DND-41 (cell line): ENCODE measurements around the gene IQCE.

Source experiments
- CTCF ChIP-seq: IDR thresholded peaks from 2 replicates; pipeline ENCODE4 v1.5.1; 2012; ENCODE audit warnings: borderline replicate concordance, low read length, moderate library complexity, mild to moderate bottlenecking; ENCODE audit not compliant: poor library complexity, severe bottlenecking; ENCODE audit errors: extremely low read depth
- EZH2 ChIP-seq: IDR thresholded peaks from 3 replicates; pipeline ENCODE4 v1.6.1; 2012; ENCODE audit warnings: borderline replicate concordance, low read depth, mild to moderate bottlenecking, moderate library complexity, low read length, inconsistent platforms; ENCODE audit not compliant: severe bottlenecking

GRCh38 chr7:2523941-2524807, 34.6 kb upstream of the IQCE start:
- TF ChIP-seq CTCF (no peak), EZH2 (no peak)
